HepG2 (cell line): ENCODE results near the gene ZNF384. TPM values are rescaled to one million over a fixed set of nuclear protein-coding genes. Genes with fewer than 3 reads are reported as not detected.

Experiments
- CREM ChIP-seq, 2 experiments: sonication (generic) in 1 of 2; formaldehyde crosslinking in 1 of 2; IDR thresholded peaks; 2 replicates each; pipeline versions ENCODE4 v1.4.0 to v1.6.1; 2016 to 2020; ENCODE audit warnings: antibody characterized with exemption in 1 of 2, mild to moderate bottlenecking in 1 of 2, missing genetic modification reagents in 1 of 2
- EEA1 ChIP-seq: sonication (generic); formaldehyde crosslinking; IDR thresholded peaks from 2 replicates; pipeline ENCODE4 v1.5.1; 2020; ENCODE audit warnings: mild to moderate bottlenecking, missing genetic modification reagents, borderline replicate concordance
- GABPB1 ChIP-seq: IDR thresholded peaks from 2 replicates; pipeline ENCODE4 v1.6.1; 2016; ENCODE audit warnings: mild to moderate bottlenecking, missing genetic modification reagents, moderate library complexity, missing compliant biosample characterization
- HCFC1 ChIP-seq: fragments of 150-350 bp; IDR thresholded peaks from 2 replicates; pipeline ENCODE4 v1.6.1; 2014; ENCODE audit warnings: low read depth, low read length
- HOXA3 ChIP-seq: sonication (generic); formaldehyde crosslinking; IDR thresholded peaks from 2 replicates; pipeline ENCODE4 v1.5.0; 2020; ENCODE audit warnings: missing genetic modification reagents
- MEIS1 ChIP-seq: sonication (generic); formaldehyde crosslinking; IDR thresholded peaks from 2 replicates; pipeline ENCODE4 v1.9.0; 2021; ENCODE audit warnings: mild to moderate bottlenecking, missing genetic modification reagents, moderate library complexity, borderline replicate concordance
- RARA ChIP-seq: IDR thresholded peaks from 2 replicates; pipeline ENCODE4 v1.6.1; 2016; ENCODE audit warnings: missing genetic modification reagents, missing compliant biosample characterization
- RELA ChIP-seq: sonication (generic); formaldehyde crosslinking; IDR thresholded peaks from 2 replicates; pipeline ENCODE4 v1.4.0; 2020; ENCODE audit warnings: missing genetic modification reagents
- SATB2 ChIP-seq: sonication (generic); formaldehyde crosslinking; IDR thresholded peaks from 2 replicates; pipeline ENCODE4 v1.5.0; 2020; ENCODE audit warnings: missing genetic modification reagents
- SP140L ChIP-seq: sonication (generic); formaldehyde crosslinking; IDR thresholded peaks from 2 replicates; pipeline ENCODE4 v1.4.0; 2020; ENCODE audit warnings: missing genetic modification reagents, borderline replicate concordance
- TBP ChIP-seq: sonication (generic); formaldehyde crosslinking; IDR thresholded peaks from 2 replicates; pipeline ENCODE4 v1.5.0; 2020; ENCODE audit warnings: missing genetic modification reagents
- ZFP41 ChIP-seq: sonication (generic); formaldehyde crosslinking; IDR thresholded peaks from 2 replicates; pipeline ENCODE4 v1.4.0; 2020; ENCODE audit warnings: mild to moderate bottlenecking, missing genetic modification reagents, borderline replicate concordance
- ZKSCAN8 ChIP-seq: IDR thresholded peaks from 2 replicates; pipeline ENCODE4 v1.6.1; 2016; ENCODE audit warnings: borderline replicate concordance, missing genetic modification reagents, missing compliant biosample characterization
- ZNF224 ChIP-seq: sonication (generic); formaldehyde crosslinking; IDR thresholded peaks from 2 replicates; pipeline ENCODE4 v1.5.0; 2020; ENCODE audit warnings: mild to moderate bottlenecking, missing genetic modification reagents
- ZNF337 ChIP-seq: sonication (generic); formaldehyde crosslinking; IDR thresholded peaks from 2 replicates; pipeline ENCODE4 v1.5.1; 2020; ENCODE audit warnings: missing genetic modification reagents, low read depth, mild to moderate bottlenecking, borderline replicate concordance
- ZNF589 ChIP-seq: sonication (generic); formaldehyde crosslinking; conservative IDR thresholded peaks from 2 replicates; pipeline ENCODE4 v1.8.0; 2022; ENCODE audit warnings: mild to moderate bottlenecking, moderate library complexity, missing genetic modification reagents
- ZNF607 ChIP-seq: sonication (generic); formaldehyde crosslinking; IDR thresholded peaks from 2 replicates; pipeline ENCODE4 v1.5.1; 2020; ENCODE audit warnings: missing genetic modification reagents, mild to moderate bottlenecking, borderline replicate concordance
- ZNF790 ChIP-seq: sonication (generic); formaldehyde crosslinking; IDR thresholded peaks from 2 replicates; pipeline ENCODE4 v1.8.0; 2022; ENCODE audit warnings: missing genetic modification reagents, mild to moderate bottlenecking, borderline replicate concordance
- polyA plus RNA-seq, 8 experiments: library from polyadenylated mRNA; depleted of rRNA in 3 of 8; stranded (reverse) in 7 of 8; unstranded in 1 of 8; fragments of >200 nt; fragmentation: Illumina TruSeq in 4 of 8; extraction: Trizol in 4 of 8; gene quantifications; 2 replicates each; pipeline versions ENCODE4 v1.2.1 to v1.2.3, GENCODE V29; 2011 to 2016; ENCODE audit warnings: low read depth in 4 of 8, missing spikeins in 1 of 8, mixed read lengths in 1 of 8; ENCODE audit not compliant: insufficient read depth in 1 of 8
- total RNA-seq, 5 experiments: library from RNA; depleted of rRNA; stranded (reverse); fragments of >200 nt; fragmentation: Illumina TruSeq; extraction: Trizol; gene quantifications; 2 replicates each; pipeline ENCODE4 v1.2.3, GENCODE V29; 2016; ENCODE audit warnings: low read depth in 1 of 5
- TF ChIP-seq, protein P1 (sequence below): IDR thresholded peaks from 2 replicates; pipeline ENCODE4 v1.6.1; 2016
- TF ChIP-seq, protein P2 (sequence below): sonication (generic); formaldehyde crosslinking; IDR thresholded peaks from 2 replicates; pipeline ENCODE4 v1.4.0; 2020; ENCODE audit warnings: missing genetic modification reagents
- TF ChIP-seq, protein P3 (sequence below): sonication (generic); formaldehyde crosslinking; IDR thresholded peaks from 2 replicates; pipeline ENCODE4 v1.5.0; 2020; ENCODE audit warnings: missing genetic modification reagents, mild to moderate bottlenecking, borderline replicate concordance
- TF ChIP-seq, protein P4 (sequence below): sonication (generic); formaldehyde crosslinking; IDR thresholded peaks from 2 replicates; pipeline ENCODE4 v1.5.1; 2020; ENCODE audit warnings: mild to moderate bottlenecking, missing genetic modification reagents, moderate library complexity
- TF ChIP-seq, protein P5 (sequence below): sonication (generic); formaldehyde crosslinking; IDR thresholded peaks from 2 replicates; pipeline ENCODE4 v1.4.0; 2020; ENCODE audit warnings: missing genetic modification reagents

Gene ZNF384
- total and polyA plus RNA-seq, 2 of the 13 experiments (the other 11 are each of a cell fraction or from before 2014, with no cell fraction given) = 23.6 to 55.3 TPM

DNA sequence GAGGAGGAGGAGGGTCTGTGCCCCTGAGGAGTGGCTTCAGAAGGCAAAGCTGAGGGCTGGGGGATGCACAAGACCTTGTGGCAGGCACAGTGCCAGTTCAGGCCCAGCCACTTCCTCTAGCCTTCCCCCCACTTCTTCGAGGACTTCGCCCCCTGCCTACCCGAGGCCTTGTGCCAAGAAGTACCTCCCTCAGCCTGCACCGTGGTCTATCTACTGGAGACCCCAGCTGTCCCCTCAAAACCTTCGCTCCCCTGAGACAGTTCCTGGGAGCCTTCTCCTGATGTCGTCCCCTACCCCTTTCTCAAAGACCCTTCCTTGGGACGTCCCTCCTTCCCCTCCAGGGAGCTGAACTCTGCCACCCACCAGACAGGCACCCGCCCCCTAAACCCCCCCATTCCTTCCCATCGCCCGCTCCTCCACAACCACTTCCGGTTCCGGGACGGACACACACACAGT is 604 bp downstream of the ZNF384 start (continued):
- TF ChIP-seq EEA1 (CRISPR knock-in tag) = no peak
- TF ChIP-seq, protein P1, sequence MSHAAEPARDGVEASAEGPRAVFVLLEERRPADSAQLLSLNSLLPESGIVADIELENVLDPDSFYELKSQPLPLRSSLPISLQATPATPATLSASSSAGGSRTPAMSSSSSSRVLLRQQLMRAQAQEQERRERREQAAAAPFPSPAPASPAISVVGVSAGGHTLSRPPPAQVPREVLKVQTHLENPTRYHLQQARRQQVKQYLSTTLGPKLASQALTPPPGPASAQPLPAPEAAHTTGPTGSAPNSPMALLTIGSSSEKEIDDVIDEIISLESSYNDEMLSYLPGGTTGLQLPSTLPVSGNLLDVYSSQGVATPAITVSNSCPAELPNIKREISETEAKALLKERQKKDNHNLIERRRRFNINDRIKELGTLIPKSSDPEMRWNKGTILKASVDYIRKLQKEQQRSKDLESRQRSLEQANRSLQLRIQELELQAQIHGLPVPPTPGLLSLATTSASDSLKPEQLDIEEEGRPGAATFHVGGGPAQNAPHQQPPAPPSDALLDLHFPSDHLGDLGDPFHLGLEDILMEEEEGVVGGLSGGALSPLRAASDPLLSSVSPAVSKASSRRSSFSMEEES = no peak
- TF ChIP-seq ZKSCAN8 (CRISPR knock-in tag) = no peak
- no peak for TF ChIP-seq ZNF337 (CRISPR knock-in tag)
- 0 out of 2 replicates have a peak, but pooled peaks have one; percentile 28 for TF ChIP-seq HCFC1
- peak; percentile 47; the same call in 1 of the 2 replicates for TF ChIP-seq HOXA3 (CRISPR knock-in tag)
- TF ChIP-seq, protein P2, sequence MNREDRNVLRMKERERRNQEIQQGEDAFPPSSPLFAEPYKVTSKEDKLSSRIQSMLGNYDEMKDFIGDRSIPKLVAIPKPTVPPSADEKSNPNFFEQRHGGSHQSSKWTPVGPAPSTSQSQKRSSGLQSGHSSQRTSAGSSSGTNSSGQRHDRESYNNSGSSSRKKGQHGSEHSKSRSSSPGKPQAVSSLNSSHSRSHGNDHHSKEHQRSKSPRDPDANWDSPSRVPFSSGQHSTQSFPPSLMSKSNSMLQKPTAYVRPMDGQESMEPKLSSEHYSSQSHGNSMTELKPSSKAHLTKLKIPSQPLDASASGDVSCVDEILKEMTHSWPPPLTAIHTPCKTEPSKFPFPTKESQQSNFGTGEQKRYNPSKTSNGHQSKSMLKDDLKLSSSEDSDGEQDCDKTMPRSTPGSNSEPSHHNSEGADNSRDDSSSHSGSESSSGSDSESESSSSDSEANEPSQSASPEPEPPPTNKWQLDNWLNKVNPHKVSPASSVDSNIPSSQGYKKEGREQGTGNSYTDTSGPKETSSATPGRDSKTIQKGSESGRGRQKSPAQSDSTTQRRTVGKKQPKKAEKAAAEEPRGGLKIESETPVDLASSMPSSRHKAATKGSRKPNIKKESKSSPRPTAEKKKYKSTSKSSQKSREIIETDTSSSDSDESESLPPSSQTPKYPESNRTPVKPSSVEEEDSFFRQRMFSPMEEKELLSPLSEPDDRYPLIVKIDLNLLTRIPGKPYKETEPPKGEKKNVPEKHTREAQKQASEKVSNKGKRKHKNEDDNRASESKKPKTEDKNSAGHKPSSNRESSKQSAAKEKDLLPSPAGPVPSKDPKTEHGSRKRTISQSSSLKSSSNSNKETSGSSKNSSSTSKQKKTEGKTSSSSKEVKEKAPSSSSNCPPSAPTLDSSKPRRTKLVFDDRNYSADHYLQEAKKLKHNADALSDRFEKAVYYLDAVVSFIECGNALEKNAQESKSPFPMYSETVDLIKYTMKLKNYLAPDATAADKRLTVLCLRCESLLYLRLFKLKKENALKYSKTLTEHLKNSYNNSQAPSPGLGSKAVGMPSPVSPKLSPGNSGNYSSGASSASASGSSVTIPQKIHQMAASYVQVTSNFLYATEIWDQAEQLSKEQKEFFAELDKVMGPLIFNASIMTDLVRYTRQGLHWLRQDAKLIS (CRISPR knock-in tag) = no peak
- TF ChIP-seq, protein P3, sequence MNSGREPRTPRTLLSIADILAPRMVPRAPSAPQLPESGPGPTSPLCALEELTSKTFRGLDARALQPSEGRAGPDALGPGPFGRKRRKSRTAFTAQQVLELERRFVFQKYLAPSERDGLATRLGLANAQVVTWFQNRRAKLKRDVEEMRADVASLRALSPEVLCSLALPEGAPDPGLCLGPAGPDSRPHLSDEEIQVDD (CRISPR knock-in tag) = no peak
- TF ChIP-seq SATB2 (CRISPR knock-in tag) = no peak
- TF ChIP-seq, protein P4, sequence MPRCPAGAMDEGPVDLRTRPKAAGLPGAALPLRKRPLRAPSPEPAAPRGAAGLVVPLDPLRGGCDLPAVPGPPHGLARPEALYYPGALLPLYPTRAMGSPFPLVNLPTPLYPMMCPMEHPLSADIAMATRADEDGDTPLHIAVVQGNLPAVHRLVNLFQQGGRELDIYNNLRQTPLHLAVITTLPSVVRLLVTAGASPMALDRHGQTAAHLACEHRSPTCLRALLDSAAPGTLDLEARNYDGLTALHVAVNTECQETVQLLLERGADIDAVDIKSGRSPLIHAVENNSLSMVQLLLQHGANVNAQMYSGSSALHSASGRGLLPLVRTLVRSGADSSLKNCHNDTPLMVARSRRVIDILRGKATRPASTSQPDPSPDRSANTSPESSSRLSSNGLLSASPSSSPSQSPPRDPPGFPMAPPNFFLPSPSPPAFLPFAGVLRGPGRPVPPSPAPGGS = no peak; the same call in 1 of the 2 replicates
- no peak for TF ChIP-seq ZFP41
- no peak for TF ChIP-seq ZNF589
- TF ChIP-seq TBP (CRISPR knock-in tag) = no peak
- TF ChIP-seq, protein P5, sequence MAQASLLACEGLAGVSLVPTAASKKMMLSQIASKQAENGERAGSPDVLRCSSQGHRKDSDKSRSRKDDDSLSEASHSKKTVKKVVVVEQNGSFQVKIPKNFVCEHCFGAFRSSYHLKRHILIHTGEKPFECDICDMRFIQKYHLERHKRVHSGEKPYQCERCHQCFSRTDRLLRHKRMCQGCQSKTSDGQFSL = 0 out of 2 replicates have a peak, but pooled peaks have one; percentile 88
- TF ChIP-seq ZNF607 = peak; percentile 20; the same call in 1 of the 2 replicates
- peak; percentile 35; the same call in 1 of the 2 replicates for TF ChIP-seq RARA (CRISPR knock-in tag)
- no peak for TF ChIP-seq SP140L
- no peak for TF ChIP-seq CREM (IDR thresholded peaks at IDR 0.05)
- no peak for TF ChIP-seq CREM (CRISPR knock-in tag; IDR thresholded peaks at IDR 0.05)
- no peak for TF ChIP-seq RELA (CRISPR knock-in tag)
- TF ChIP-seq MEIS1 (CRISPR knock-in tag) = peak; percentile 57; the same call in 1 of the 2 replicates
- no peak for TF ChIP-seq ZNF224
- 0 out of 2 replicates have a peak, but pooled peaks have one; percentile 25 for TF ChIP-seq ZNF790 (CRISPR knock-in tag)
- no peak; the same call in 1 of the 2 replicates for TF ChIP-seq GABPB1 (CRISPR knock-in tag)
